Stimulated activated CD8-positive, alpha-beta memory T cell treated with anti-CD3 and anti-CD28 coated beads, Interleukin-15, amount 100 ng/mL, for 1 hour (primary cell): ENCODE data around the gene TAF1.
"Not testable (repeated sequence)": the region's sequence is repeated elsewhere in the genome, so short reads cannot be mapped to it uniquely, and the experiment has no call there.

ENCODE experiments used
- DNase-seq: peaks from one replicate; pipeline ENCODE4 v3.0.0-alpha.2; 2020; ENCODE audit warnings: low read depth

TAF1 gene

GRCh38 chrX:71365875-71366673, at the start of gene TAF1:
Gene TAF1 (plus strand): TSS chrX:71366357. CDS start chrX:71366375, 18 bp downstream.
- DNase-seq, result peak; percentile 77

- DNase-seq, result not testable (repeated sequence)
Measured at GRCh38 chrX:71316959-71317358, 49.2 kb upstream of the TAF1 start.

DNA sequence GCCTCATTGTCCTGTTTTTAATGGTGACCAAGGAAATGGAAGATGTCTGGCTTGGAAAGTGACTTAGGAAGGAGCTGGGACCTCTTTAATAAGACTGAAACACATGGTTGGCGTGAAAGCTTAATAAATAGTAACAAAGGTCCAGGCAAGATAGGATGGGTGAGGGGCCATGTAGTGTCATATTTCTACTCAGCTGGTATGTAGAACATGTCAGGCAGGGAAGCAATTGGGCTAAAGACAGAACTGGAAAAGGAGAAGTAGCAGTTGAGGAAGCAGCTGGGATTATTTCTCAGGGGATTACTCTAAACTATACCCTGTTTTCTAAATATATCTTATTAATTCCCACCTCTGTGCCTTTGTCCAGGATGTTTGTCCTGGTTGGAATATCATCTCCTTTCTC, 46.0 kb upstream of the TAF1 start:
- no peak for DNase-seq

DNA sequence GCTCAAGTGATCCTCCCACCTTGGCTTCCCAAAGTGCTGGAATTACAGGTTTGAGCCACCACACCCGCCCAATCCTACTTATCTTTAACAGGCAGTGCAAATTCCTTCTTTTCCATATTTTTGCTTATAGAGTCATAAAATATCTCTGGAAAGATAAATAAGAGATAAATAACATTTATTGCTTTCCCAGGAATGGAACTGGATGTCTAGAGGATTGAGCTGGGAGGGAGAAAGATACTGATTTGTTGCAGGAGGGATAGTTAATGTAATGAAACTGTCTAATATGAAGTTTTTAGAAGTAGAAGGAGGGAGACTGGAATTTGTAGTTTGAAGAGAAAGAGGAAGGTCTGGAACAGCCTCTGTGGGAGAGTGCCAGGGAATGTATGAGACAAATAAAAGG, 44.4 kb upstream of the TAF1 start:
- no peak for DNase-seq

DNA sequence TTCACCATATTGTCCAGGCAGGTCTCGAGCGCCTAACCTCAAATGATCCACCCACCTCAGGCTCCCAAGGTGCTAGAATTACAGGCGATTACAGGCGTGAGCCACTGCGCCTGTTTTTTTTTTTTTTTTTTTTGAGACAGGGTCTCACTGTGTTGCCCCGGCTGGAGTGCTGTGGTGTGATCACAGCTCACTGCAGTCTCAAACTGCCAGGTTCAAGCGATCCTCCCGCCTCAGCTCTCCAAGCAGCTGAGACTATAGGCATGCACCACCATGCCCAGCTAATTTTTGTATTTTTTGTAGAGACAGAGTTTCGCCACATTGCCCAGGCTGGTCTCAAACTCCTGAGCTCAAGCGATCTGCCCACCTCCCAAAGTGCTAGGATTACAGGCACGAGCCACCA, 41.7 kb upstream of the TAF1 start:
- not testable (repeated sequence) for DNase-seq

DNA sequence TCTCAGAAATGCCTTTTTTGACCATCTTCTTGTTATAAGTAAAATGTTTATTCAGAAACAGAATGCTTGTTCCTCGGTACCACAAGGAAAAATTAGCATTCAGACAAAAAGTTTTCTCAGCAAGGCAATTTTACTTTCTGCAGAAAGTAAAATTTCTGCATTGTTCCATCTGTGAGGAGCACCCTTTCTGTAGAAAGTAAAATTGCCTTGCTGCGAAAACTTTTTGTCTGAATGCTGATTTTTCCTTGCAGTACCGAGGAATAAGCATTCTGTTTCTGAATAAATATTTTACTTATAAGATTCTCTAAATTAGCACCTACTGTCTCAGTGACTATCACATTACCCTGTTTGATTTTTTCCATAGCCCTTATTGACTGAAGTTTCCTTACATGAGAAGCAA, 39.8 kb upstream of the TAF1 start:
- DNase-seq, result no peak

DNA sequence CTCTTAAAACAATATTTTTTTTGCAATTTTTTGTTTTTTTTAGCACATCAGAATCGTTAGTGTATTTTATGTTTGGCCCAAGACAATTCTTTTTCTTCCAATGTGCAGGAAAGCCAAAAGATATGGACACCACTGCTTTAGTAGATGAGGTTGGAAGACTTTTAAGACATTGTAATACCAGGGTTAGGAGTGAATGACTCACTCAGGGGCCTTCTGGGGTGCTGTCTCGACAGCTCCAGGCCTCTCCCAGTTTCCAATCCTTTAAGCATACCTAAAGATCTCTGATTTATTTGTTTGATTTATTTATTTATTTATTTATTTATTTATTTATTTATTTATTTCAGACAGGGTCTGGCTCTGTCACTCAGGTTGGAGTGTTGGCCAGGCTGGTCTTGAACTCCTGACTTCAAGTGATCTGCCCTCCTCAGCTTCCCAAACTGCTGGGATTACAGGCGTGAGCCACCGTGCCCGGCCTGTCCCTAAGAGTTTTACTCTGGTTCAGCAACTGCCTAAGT, 16.9 kb upstream of the TAF1 start:
- not testable (repeated sequence) for DNase-seq

GRCh38 chrX:71349867-71350266, 16.3 kb upstream of the TAF1 start:
- not testable (repeated sequence) for DNase-seq

GRCh38 chrX:71352439-71352838, 13.7 kb upstream of the TAF1 start:
- not testable (repeated sequence) for DNase-seq

DNA sequence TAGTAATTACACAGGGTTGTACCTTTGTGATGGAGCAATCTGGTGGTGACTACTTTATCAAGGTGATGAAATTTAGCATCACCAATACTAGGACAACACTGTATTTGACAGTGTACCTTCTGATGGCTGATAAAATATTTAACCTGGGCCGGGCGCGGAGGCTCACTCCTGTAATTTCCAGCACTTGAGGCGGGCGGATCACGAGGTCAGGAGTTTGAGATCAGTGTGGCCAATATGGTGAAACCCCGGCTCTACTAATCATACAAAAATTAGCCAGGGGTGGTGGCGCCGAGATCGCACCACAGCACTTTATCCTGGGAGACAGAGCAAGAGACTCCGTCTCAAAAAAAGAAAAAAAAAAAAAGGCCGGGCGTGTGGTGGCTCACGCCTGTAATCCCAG, 1.9 kb upstream of the TAF1 start:
- no peak for DNase-seq

GRCh38 chrX:71365356-71365874, 742 bp upstream of the TAF1 start:
- no peak for DNase-seq

GRCh38 chrX:71366674-71367256, 608 bp downstream of the TAF1 start:
- DNase-seq, result no peak

DNA sequence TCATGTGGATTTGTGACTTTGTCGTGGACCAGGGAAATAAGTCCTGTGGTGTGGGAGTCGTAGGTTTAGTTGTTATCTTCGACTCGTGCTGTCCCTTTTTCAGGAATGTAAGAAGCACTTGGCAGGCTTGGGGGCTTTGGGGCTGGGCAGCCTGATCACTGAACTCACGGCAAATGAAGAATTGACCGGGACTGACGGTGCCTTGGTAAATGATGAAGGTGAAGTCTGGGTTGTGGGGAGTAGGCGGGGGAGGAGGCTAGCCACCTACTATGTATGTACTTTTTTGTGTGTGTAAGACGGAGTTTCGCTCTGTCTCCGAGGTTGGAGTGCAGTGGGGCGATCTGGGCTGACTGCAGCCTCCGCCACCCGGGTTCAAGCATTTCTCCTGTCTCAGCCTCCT, 1.2 kb downstream of the TAF1 start:
- no peak for DNase-seq

- DNase-seq, result no peak
Measured at GRCh38 chrX:71372388-71372787, 6.2 kb downstream of the TAF1 start.

- no peak for DNase-seq
Measured at GRCh38 chrX:71378732-71379131, 12.6 kb downstream of the TAF1 start.

DNA sequence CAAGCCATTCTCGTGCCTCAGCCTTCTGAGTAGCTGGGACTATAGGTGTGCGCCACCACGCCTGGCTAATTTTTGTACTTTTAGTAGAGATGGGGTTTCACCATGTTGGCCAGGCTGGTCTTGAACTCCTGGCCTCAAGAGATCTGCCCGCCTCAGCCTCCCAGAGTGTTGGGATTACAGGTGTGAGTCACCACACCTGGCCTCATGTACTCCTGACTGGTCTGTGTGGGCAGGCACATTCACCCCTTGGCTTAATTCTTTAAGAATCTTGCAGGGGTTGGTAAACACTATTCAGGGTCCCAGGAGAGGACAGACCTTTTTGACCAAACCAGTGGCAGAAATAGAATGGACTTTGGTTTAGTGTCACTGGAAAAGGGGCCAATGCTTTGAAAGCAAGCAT, 25.6 kb downstream of the TAF1 start:
- DNase-seq, result not testable (repeated sequence)

DNA sequence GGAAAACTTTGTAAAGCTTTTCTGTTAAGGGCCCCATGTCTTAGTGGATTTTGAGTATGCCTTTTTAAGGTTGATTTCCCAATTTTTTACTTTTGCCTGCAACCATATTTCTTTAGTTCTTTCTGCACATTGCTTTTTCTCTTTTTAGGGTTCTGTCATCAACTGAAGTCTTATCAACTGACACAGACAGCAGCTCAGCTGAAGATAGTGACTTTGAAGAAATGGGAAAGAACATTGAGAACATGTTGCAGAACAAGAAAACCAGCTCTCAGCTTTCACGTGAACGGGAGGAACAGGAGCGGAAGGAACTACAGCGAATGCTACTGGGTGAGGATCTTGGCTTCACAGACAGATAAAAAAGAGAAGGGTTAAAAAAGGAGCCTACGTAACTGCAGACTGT, 27.8 kb downstream of the TAF1 start:
- no peak for DNase-seq

DNA sequence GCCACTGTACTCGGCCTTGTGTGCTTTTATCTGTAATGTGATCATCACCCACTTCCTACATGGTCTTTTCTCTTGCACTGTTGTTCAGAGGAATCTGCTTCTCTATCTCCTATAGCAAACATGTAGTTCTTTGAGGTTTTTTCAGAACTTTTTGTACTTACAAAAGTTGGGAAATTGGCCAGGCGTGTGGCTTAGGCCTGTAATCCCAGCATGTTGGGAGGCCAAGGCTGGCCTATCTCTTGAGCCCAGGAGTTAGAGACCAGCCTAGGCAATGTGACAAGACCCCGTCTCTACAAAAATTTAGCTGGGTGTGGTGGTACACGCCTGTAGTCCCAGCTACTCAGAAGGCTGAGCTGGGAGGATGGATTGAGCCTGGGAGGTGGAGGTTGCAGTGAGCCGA, 30.4 kb downstream of the TAF1 start:
- DNase-seq, result no peak

DNA sequence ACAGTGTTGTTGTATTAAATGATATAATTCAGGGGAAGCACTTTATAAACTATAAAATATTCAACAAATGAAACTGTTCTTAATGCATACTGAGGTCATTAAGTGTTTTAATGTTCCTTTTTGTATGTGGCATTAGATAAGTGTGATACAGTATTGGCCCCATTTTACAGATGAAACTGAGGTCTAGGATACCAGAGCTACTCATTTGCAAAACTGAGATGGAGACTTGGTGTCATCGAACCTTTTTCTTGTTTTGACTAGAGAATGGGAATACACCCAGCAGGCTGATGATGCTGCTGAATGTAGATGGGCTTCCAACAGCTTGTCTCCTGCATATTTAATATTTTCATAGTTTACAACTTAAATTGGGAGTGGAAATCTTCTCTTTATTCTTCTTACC, 34.6 kb downstream of the TAF1 start:
- DNase-seq, result no peak

GRCh38 chrX:71416260-71416659, 50.1 kb downstream of the TAF1 start:
- DNase-seq, result not testable (repeated sequence)

DNA sequence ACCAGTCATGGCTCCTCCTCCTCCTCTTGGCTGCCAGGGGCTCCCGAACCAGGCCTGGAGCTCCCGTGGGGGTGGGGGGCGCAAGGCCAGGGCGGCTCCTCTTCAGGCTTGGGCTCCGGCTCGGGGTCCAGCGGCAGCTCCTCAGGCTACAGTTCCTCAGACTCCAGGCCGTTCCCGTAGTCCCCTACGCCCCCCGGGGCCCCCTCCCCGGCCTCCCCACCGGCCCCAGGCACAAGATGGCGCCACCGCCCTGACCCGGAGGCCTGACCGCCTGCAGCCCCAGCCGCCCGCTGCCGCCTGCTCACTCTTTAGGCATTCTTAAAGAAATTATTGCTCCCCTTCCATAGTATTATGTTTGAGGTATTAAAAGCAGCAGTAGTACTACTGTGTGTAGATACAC, 54.5 kb downstream of the TAF1 start:
- DNase-seq, result no peak

GRCh38 chrX:71432733-71433132, 66.6 kb downstream of the TAF1 start:
- no peak for DNase-seq

GRCh38 chrX:71438750-71439149, 72.6 kb downstream of the TAF1 start:
- DNase-seq, result no peak
